Naive thymus-derived CD8-positive, alpha-beta T cell (primary cell): ENCODE measurements around the gene UNC5B. TPM values are rescaled to one million over a fixed set of nuclear protein-coding genes. Genes with fewer than 3 reads are reported as not detected.
"Not testable (repeated sequence)": the region's sequence is repeated elsewhere in the genome, so short reads cannot be mapped to it uniquely, and the experiment has no call there.

Experiments
- ATAC-seq, 2 donors: fragments of 150-1000 bp; cut with Tn5 transposase in 1 of 2; sonication (Bioruptor Pico), chemical (Tn5 transposase) in 1 of 2; 1 replicate in 1 of 2; 2 replicates in 1 of 2; pipeline ENCODE4 v1.10.0; 2021; ENCODE audit warnings: mild to moderate bottlenecking in 2 of 2, moderate library complexity in 2 of 2
- POLR2A ChIA-PET: fragments of 350-600 bp; sonication (Branson Sonifier 250); formaldehyde crosslinking; loops from one replicate; lab custom pipeline; 2021; ENCODE audit warnings: antibody characterized with exemption; lab: Charles Lee
- DNase-seq, 10 donors: peaks; one replicate each; pipeline versions ENCODE4 v3.0.0 to v3.0.0-alpha.2; 2020 to 2022
- H3K27ac Mint-ChIP-seq, 10 donors: one replicate each; pipeline ENCODE4 v1.8.0; 2020 to 2022; ENCODE audit warnings: mild to moderate bottlenecking in 10 of 10, mixed read lengths in 10 of 10, moderate library complexity in 4 of 10, inconsistent platforms in 1 of 10
- H3K27me3 Mint-ChIP-seq, 5 donors: one replicate each; pipeline ENCODE4 v1.8.0; 2021 to 2022; ENCODE audit warnings: mixed read lengths in 5 of 5
- H3K36me3 Mint-ChIP-seq, 3 donors: one replicate each; pipeline ENCODE4 v1.8.0; 2020 to 2022; ENCODE audit warnings: mixed read lengths in 3 of 3, mild to moderate bottlenecking in 2 of 3, inconsistent platforms in 1 of 3
- H3K4me1 Mint-ChIP-seq, 4 donors: one replicate each; pipeline ENCODE4 v1.8.0; 2021 to 2022; ENCODE audit warnings: mixed read lengths in 4 of 4
- H3K4me3 Mint-ChIP-seq, 10 donors: one replicate each; pipeline ENCODE4 v1.8.0; 2020 to 2022; ENCODE audit warnings: mild to moderate bottlenecking in 10 of 10, mixed read lengths in 10 of 10, moderate library complexity in 6 of 10, inconsistent platforms in 1 of 10
- H3K9me3 Mint-ChIP-seq, 9 donors: one replicate each; pipeline ENCODE4 v1.8.0; 2020 to 2022; ENCODE audit warnings: mixed read lengths in 9 of 9, mild to moderate bottlenecking in 3 of 9, inconsistent platforms in 1 of 9, moderate library complexity in 1 of 9
- polyA plus RNA-seq, 3 donors: library from polyadenylated mRNA; unstranded; fragments of 300-500 nt; fragmentation: Illumina TruSeq; gene quantifications; one replicate each; pipeline ENCODE4 v1.2.3, GENCODE V29; 2021
- total RNA-seq, 8 experiments: library from RNA in 2 of 8; stranded (reverse) in 2 of 8; gene quantifications; one replicate each; pipeline ENCODE4 v1.2.3 and lab custom pipeline; 2021 to 2026

Gene UNC5B
- total and polyA plus RNA-seq, 5 experiments from 2014 or later = 0.03 TPM; not detected in 4

DNA sequence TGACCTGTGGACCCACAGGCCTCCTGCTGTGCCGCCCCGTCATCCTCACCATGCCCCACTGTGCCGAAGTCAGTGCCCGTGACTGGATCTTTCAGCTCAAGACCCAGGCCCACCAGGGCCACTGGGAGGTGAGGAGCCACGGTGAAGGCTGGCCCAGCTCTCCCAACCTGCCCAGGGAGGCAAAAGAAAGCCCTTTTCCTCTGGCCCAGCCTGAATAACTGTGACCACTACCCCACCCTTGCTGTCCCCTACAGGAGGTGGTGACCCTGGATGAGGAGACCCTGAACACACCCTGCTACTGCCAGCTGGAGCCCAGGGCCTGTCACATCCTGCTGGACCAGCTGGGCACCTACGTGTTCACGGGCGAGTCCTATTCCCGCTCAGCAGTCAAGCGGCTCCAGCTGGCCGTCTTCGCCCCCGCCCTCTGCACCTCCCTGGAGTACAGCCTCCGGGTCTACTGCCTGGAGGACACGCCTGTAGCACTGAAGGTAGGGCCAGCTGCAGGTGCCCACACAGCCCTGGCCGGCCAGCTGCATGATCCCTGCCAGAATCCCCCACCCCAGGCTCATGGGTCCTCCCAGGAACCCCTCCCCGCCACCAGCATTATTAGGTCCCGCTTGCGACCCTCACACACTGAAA, 81.2 kb downstream of the UNC5B start:
- no peak for ATAC-seq
- Mint-ChIP-seq H3K4me1 (peaks cover 0 to 6% (median 2%) of the 10 kb centered on the region in 4 donors), H3K27ac (no peak overlapping the region), H3K4me3 (no peak overlapping the region), H3K9me3 (no peaks in the 10 kb centered on the region), H3K27me3 (peaks cover 0 to 3% (median 0%) of the 10 kb centered on the region in 5 donors), H3K36me3 (no peaks in the 10 kb centered on the region)
- DNase-seq = no peak
- POLR2A ChIA-PET = no interaction called here

DNA sequence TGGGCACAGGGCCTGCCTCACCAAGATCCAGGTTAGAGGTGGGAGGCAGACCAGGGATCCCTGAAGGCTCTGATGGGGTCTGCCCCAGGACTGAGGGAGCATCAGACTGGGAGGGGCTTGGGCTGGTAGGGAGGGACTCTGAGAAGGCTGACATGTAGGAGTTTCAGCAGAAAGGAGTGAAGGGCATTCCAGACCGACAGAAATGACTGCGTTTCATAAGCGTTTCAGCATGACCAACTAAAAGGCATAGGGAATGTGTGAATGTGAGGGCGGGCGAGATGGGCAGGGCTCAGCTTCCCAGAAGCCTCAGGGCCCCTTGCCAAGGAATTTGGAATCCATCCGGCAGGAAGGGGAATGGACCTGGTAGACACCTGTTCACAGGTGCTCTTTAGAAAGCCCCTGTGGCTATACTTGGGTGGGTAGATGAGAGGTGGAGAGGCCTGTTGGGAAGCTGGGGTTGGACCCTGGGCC, 81.8 kb downstream of the UNC5B start:
- Mint-ChIP-seq H3K36me3 (no peaks in the 10 kb centered on the region), H3K4me3 (no peak overlapping the region), H3K9me3 (no peaks in the 10 kb centered on the region), H3K27ac (no peak overlapping the region), H3K4me1 (peaks cover 0 to 7% (median 2%) of the 10 kb centered on the region in 4 donors), H3K27me3 (peaks cover 0 to 3% (median 0%) of the 10 kb centered on the region in 5 donors)
- no peak for DNase-seq
- POLR2A ChIA-PET = no interaction called here
- no peak for ATAC-seq

DNA sequence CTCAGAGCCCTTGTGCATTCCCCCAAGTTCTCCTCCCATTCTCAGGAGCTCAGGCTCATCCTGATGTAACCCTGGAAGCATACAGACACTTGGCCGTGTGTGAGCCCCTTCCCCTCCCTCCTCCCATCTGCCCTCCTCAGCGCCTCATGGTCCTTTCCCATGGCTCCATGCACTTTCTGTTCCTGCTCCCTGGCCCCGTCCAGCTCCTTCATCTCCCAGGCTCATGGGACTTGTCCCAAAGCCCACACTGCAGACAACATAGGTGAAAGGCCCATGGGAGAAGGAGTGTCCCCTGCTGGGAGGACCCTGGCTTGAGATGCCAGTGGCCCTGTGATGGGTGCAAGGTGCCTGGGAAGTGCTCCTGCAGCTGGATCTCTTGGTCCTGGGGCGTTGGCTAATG, 82.5 kb downstream of the UNC5B start:
- POLR2A ChIA-PET = no interaction called here
- no peak overlapping the region for H3K4me3 Mint-ChIP-seq
- H3K27me3 Mint-ChIP-seq = peaks cover 0 to 8% (median 4%) of the 10 kb centered on the region in 5 donors
- H3K27ac Mint-ChIP-seq = no peak overlapping the region
- no peak for DNase-seq
- H3K36me3 Mint-ChIP-seq = no peaks in the 10 kb centered on the region
- no peaks in the 10 kb centered on the region for H3K9me3 Mint-ChIP-seq
- peaks cover 2 to 7% (median 5%) of the 10 kb centered on the region in 4 donors for H3K4me1 Mint-ChIP-seq
- no peak for ATAC-seq

DNA sequence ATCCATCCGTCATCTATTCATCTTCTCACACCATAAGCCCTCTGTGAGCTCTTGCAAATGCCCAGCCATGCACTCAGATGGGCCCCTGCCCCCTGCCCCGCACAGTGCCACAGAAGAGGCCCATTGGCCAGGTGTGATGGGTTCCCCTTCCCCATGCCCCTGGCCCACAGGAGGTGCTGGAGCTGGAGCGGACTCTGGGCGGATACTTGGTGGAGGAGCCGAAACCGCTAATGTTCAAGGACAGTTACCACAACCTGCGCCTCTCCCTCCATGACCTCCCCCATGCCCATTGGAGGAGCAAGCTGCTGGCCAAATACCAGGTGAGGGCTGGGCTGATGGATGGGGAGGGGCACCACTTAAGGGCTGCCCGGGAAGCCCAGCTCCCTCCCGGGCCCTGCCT, 83.3 kb downstream of the UNC5B start:
- Mint-ChIP-seq H3K9me3 (no peaks in the 10 kb centered on the region), H3K4me3 (no peak overlapping the region), H3K36me3 (no peaks in the 10 kb centered on the region), H3K27me3 (peaks cover 0 to 12% (median 4%) of the 10 kb centered on the region in 5 donors), H3K4me1 (peaks cover 2 to 7% (median 5%) of the 10 kb centered on the region in 4 donors), H3K27ac (no peak overlapping the region)
- POLR2A ChIA-PET = no interaction called here
- DNase-seq = no peak
- ATAC-seq = no peak

DNA sequence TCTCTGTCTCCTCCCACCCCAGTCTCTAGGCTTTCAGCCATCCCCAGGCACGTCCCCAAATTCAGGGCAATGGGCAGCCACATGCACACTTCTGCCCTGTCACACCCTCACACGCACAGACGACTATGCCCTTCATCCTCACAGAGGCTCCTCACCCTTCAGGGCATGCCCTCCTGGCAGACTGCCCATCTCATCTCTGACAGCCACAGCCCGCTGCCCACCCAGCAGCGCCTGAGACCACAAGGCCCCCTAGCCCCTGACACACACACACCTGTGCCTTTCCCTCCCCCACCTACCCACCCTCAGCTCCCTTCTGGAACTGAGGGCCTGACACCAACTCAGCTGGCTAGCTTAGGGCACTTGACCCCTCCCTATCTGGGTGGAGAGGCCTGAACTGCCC, 83.7 kb downstream of the UNC5B start:
- POLR2A ChIA-PET = no interaction called here
- ATAC-seq = no peak
- H3K27me3 Mint-ChIP-seq = peaks cover 0 to 12% (median 4%) of the 10 kb centered on the region in 5 donors
- DNase-seq = no peak
- peaks cover 2 to 7% (median 5%) of the 10 kb centered on the region in 4 donors for H3K4me1 Mint-ChIP-seq
- no peak overlapping the region for H3K4me3 Mint-ChIP-seq
- H3K9me3 Mint-ChIP-seq = no peaks in the 10 kb centered on the region
- no peaks in the 10 kb centered on the region for H3K36me3 Mint-ChIP-seq
- H3K27ac Mint-ChIP-seq = no peak overlapping the region

DNA sequence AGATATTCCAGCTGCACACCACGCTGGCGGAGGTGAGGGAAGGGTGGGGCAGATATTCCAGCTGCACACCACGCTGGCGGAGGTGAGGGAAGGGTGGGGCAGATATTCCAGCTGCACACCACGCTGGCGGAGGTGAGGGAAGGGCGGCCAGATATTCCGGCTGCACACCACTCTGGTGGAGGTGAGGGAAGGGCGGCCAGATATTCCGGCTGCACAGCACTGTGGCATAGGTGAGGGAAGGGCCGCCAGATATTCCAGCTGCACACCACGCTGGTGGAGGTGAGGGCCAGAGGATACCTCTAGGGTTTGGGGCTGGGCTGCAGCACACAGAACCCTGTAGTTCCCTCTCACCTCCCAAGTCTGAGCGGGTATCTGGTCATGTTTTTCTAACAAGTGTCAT, 84.4 kb downstream of the UNC5B start:
- peaks cover 0 to 13% (median 4%) of the 10 kb centered on the region in 5 donors for H3K27me3 Mint-ChIP-seq
- H3K4me1 Mint-ChIP-seq, ATAC-seq, H3K4me3 Mint-ChIP-seq, POLR2A ChIA-PET, H3K36me3 Mint-ChIP-seq, DNase-seq, H3K9me3 Mint-ChIP-seq, H3K27ac Mint-ChIP-seq: not testable (repeated sequence)

DNA sequence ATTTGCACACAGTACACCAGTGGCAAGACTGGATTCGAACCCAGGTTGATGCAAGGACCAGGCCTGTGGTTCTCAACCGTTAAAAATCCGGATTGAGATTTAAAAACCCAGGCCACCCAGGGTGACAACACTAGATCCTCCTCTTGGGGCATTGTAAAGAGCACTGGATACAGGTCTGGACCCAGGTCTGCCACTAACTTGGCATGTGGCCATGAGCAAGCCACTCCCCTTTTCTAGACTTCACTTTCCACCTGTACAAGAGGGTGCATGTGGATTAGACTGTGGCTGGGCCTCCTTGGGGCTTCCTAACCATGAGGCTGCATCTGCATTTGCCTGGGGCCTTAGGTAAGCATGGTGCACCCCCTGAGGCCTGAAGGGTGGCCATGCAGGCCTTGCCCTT, 85.0 kb downstream of the UNC5B start:
- H3K36me3 Mint-ChIP-seq = no peaks in the 10 kb centered on the region
- peaks cover 0 to 18% (median 4%) of the 10 kb centered on the region in 5 donors for H3K27me3 Mint-ChIP-seq
- ATAC-seq = no peak
- POLR2A ChIA-PET = no interaction called here
- H3K4me1 Mint-ChIP-seq = peaks cover 2 to 7% (median 6%) of the 10 kb centered on the region in 4 donors
- no peak for DNase-seq
- H3K4me3 Mint-ChIP-seq = no peak overlapping the region
- H3K9me3 Mint-ChIP-seq = no peaks in the 10 kb centered on the region
- no peak overlapping the region for H3K27ac Mint-ChIP-seq

DNA sequence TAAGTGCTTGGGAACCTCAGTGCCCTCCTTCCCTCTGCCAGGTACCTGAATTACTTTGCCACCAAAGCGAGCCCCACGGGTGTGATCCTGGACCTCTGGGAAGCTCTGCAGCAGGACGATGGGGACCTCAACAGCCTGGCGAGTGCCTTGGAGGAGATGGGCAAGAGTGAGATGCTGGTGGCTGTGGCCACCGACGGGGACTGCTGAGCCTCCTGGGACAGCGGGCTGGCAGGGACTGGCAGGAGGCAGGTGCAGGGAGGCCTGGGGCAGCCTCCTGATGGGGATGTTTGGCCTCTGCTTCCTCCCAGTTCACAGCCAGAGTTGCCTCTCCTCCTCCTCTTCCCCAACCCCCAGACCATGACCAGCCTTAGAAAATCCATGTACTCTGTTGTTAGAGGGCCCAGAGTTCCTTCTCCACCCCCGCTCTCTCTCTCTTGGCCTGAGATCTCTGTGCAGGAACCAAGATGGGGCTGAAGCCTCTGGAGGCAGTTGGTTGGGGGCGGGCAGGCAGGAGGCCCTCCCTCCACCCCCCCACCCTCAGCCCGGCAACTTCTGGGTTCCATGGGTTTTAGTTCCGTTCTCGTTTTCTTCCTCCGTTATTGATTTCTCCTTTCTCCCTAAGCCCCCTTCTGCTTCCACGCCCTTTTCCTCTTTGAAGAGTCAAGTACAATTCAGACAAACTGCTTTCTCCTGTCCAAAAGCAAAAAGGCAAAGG, 86.9 kb downstream of the UNC5B start:
- peaks cover 2 to 9% (median 6%) of the 10 kb centered on the region in 4 donors for H3K4me1 Mint-ChIP-seq
- POLR2A ChIA-PET = no interaction called here
- H3K4me3 Mint-ChIP-seq = peak overlapping the region in 2 of 10 donors; percentile 14 to 37
- peak overlapping the region in 2 of 10 donors; percentile 29 to 35 for H3K27ac Mint-ChIP-seq
- peaks cover 0 to 21% (median 10%) of the 10 kb centered on the region in 5 donors for H3K27me3 Mint-ChIP-seq
- no peaks in the 10 kb centered on the region for H3K36me3 Mint-ChIP-seq
- no peak for DNase-seq
- no peaks in the 10 kb centered on the region for H3K9me3 Mint-ChIP-seq
- ATAC-seq = no peak

DNA sequence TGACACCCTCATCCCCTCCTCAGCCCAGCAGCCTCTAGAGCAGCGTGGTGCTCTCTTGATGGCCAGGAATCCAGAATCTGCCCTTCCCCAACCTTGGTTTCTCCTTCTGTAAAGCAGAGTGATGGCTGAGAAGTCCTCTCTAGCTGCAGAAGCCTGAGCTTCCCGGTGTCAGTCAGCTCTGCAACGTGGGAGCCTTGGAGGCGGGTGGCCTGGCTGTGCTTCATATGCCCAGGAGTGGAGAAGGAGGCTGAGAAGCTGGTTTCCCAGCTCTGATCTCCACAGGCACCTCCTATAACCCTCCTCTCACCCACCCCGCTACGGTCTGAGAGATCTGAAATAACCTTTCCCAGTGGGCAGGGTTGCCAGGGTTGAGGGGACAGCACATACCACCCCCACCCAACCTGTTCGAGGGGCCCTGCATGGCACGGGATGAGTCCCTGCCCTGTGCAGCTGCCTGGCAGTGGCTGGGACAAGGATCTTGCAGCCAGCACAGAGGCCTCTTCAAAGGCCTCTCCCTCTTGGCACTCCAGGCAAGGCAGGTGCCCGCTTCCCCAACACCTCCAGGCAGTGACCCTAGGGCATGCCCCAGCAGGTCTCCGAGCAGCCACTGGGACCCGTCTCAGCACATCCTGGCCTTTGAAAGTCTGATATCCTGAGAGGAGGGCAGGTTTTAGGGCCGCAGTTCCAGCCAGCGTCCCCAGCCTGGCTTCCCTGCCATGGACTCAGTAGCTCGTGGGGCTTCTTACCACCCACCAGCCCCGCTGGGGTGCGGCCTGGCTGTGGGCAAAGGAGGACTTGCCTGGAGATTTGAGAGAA, 88.4 kb downstream of the UNC5B start:
- no peak overlapping the region for H3K4me3 Mint-ChIP-seq
- DNase-seq = no peak
- peaks cover 0 to 21% (median 7%) of the 10 kb centered on the region in 5 donors for H3K27me3 Mint-ChIP-seq
- peak overlapping the region in 1 of 10 donors; percentile 29 for H3K27ac Mint-ChIP-seq
- POLR2A ChIA-PET = no interaction called here
- no peaks in the 10 kb centered on the region for H3K9me3 Mint-ChIP-seq
- H3K4me1 Mint-ChIP-seq = peaks cover 2 to 9% (median 6%) of the 10 kb centered on the region in 4 donors
- ATAC-seq = no peak
- H3K36me3 Mint-ChIP-seq = no peaks in the 10 kb centered on the region

DNA sequence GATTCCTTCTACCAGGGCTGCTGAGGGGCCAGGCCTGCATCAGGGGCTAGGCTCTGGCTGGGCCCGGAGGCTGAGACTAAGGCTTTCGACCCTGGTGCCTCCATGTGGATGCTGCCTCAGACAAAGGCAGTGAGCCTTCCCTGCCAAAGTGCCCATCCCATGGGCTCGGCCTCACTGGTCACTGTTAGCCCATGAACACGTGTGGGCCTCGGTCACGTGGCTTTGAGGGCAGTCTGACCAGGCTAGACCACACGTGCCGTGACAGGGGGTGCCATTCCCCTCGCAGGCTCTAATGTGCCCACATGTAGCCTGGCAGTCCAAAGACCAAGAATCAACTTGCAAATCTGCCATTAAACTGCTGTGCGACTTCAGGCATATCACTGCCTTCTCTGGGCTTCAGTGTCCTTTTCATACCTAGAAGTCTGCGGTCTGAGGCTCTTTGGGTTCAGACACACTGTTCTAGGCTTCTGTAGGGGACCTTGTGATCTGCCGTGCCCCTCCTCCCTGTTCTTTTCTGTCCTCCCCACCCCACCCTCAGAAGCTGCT, 89.1 kb downstream of the UNC5B start:
- DNase-seq = no peak
- Mint-ChIP-seq H3K4me3 (no peak overlapping the region), H3K36me3 (no peaks in the 10 kb centered on the region), H3K4me1 (peaks cover 2 to 9% (median 6%) of the 10 kb centered on the region in 4 donors), H3K27ac (no peak overlapping the region), H3K9me3 (no peaks in the 10 kb centered on the region), H3K27me3 (peaks cover 0 to 21% (median 7%) of the 10 kb centered on the region in 5 donors)
- POLR2A ChIA-PET = no interaction called here
- no peak for ATAC-seq

DNA sequence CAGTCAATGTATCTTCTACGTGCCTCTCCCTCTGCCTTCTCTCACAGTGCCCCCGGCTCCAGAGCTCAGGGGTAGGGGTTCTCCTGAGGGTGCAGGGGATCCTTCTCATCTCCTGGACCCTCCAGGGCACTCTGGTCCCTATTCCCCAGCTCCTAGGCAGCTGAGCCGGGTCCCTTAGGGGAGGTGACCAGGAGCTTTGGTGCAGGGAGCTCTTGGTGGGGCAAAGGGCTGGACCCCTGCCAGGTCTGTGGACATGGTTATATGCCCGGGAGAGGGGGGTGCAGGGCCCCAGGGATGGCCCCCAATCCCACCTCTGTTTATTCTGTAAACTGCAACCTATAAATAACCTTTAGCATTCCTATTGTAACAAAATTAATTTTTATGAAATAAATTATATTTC, 90.1 kb downstream of the UNC5B start:
- Mint-ChIP-seq H3K9me3 (no peaks in the 10 kb centered on the region), H3K36me3 (no peaks in the 10 kb centered on the region), H3K27me3 (peaks cover 0 to 21% (median 7%) of the 10 kb centered on the region in 5 donors), H3K4me3 (no peak overlapping the region), H3K4me1 (peaks cover 2 to 9% (median 6%) of the 10 kb centered on the region in 4 donors), H3K27ac (no peak overlapping the region)
- POLR2A ChIA-PET = no interaction called here
- ATAC-seq (no peak), DNase-seq (no peak)

DNA sequence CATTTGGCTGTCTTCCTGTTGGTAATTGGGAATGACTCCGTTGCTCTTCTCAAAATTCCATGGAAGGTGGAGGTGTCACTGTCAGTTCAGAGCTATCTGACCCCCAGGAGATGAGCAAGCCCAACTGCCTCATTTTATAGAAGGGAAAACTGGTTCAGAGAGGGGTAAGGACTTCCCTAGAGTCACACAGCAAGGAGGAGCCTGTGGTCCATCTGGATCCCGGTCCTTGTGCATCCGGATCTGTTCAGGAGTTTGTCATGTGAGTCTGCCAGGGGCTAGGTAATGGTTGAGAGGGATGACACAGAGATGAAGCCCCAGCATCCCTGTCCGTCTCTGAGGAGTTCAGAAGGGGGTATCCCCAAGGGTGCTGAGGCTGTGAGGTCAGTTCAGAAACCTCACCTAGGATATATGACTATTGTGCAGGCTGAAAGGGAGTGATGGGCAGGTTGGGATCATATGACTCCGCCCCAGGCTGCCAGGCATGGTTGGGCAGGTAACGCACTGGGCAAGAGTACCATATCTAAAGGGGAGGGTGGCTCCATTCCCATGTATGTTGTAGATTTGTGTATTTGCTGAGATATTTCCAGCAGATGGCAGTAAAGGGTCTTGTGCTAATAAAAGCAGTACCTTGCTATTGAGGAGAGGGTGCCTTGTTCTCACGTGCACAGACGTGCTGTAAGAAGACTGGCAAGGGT, 90.7 kb downstream of the UNC5B start:
- POLR2A ChIA-PET = no interaction called here
- H3K4me3 Mint-ChIP-seq = no peak overlapping the region
- peaks cover 2 to 9% (median 6%) of the 10 kb centered on the region in 4 donors for H3K4me1 Mint-ChIP-seq
- ATAC-seq (peak; percentile 60 to 73), DNase-seq (peak in 3 of 10 donors; percentile 32 to 39 (median 37))
- no peaks in the 10 kb centered on the region for H3K36me3 Mint-ChIP-seq
- peaks cover 0 to 21% (median 7%) of the 10 kb centered on the region in 5 donors for H3K27me3 Mint-ChIP-seq
- no peaks in the 10 kb centered on the region for H3K9me3 Mint-ChIP-seq
- no peak overlapping the region for H3K27ac Mint-ChIP-seq
